GM23338 (cell line): Measurements from ENCODE around the gene TOM1.

Source experiments
- CTCF ChIP-seq, 2 experiments: fragments of 200-600 bp in 1 of 2; sonication (generic) in 1 of 2; conservative IDR thresholded peaks; 2 replicates each; pipeline versions ENCODE4 v1.5.1 to v1.6.1; 2016 to 2017; ENCODE audit warnings: antibody characterized with exemption in 2 of 2, low read depth in 2 of 2, mild to moderate bottlenecking in 2 of 2, moderate library complexity in 1 of 2
- EZH2 ChIP-seq: fragments of 200-600 bp; sonication (generic); IDR thresholded peaks from one replicate; pipeline ENCODE4 v1.8.0; 2017; ENCODE audit warnings: antibody characterized with exemption, mild to moderate bottlenecking, low read depth; ENCODE audit not compliant: unreplicated experiment
- EZH2phosphoT487 ChIP-seq: fragments of 200-600 bp; sonication (generic); IDR thresholded peaks from one replicate; pipeline ENCODE4 v1.8.1; 2018; ENCODE audit warnings: antibody characterized with exemption; ENCODE audit not compliant: unreplicated experiment
- JUNB ChIP-seq: IDR thresholded peaks from one replicate; pipeline ENCODE4 v1.6.1; 2016; ENCODE audit warnings: antibody characterized with exemption; ENCODE audit not compliant: unreplicated experiment
- POLR2AphosphoS5 ChIP-seq: IDR thresholded peaks from 2 replicates; pipeline ENCODE4 v1.6.1; 2016; ENCODE audit warnings: antibody characterized with exemption, low read depth
- REST ChIP-seq: IDR thresholded peaks from one replicate; pipeline ENCODE4 v1.6.1; 2018; ENCODE audit warnings: antibody characterized with exemption; ENCODE audit not compliant: unreplicated experiment
- STAT1 ChIP-seq: IDR thresholded peaks from one replicate; pipeline ENCODE4 v1.6.1; 2016; ENCODE audit warnings: antibody characterized with exemption; ENCODE audit not compliant: unreplicated experiment
- ZNF462 ChIP-seq: fragments of 250-450 bp; sonication (Bioruptor Pico); IDR thresholded peaks from 2 replicates; pipeline ENCODE4 v1.5.0; 2020; ENCODE audit warnings: mild to moderate bottlenecking, moderate library complexity

GRCh38 chr22:35379146-35379993, 79.7 kb downstream of the TOM1 start:
- TF ChIP-seq CTCF (conservative IDR thresholded peaks at IDR 0.05; ENCODE audit: low read depth in 2 of 2) (no peak), POLR2AphosphoS5 (no peak), EZH2 (no peak), JUNB (no peak), EZH2phosphoT487 (no peak), REST (no peak), ZNF462 (CRISPR knock-in tag) (no peak), STAT1 (no peak)
